G401.6 (cell line): ENCODE results near the gene RAB4B.
"Not testable (repeated sequence)": the region's sequence is repeated elsewhere in the genome, so short reads cannot be mapped to it uniquely, and the experiment has no call there.

Experiments used
- FAIRE-seq: peaks from 2 replicates; lab custom pipeline; 2012; peaks lifted over from hg19 to GRCh38; lab: Jason Lieb, UNC

RAB4B gene

DNA sequence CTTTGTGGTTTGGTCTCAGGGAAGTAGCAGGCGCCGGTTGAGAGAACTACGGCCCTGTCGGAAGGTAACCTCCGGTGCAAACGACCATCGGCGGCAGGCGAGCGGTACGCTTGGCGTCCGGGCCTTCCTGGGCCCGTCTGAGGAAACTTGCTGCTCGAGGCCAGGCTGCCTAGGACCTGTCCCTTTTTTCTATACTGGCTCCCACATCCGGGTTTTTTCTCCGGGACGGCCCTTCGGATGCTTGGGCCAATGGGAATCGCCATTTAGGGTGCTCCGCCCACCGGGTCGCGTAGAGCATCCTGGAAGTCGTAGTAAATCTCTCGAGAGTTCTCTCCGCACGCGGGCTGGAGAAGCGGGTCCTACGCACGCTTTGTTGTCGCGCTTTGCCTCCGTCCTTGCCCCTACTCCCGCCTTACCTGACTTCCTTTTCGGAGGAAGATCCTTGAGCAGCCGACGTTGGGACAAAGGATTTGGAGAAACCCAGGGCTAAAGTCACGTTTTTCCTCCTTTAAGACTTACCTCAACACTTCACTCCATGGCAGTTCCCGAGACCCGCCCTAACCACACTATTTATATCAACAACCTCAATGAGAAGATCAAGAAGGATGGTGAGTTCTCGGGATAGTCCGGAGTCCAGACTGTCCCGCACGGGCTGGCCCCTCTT is 27.0 kb upstream of the RAB4B start, which contains the start of gene SNRPA:
Gene SNRPA (plus strand): TSS at position 330 of the 664 bp plus-strand sequence. CDS start 206 bp downstream, at position 536.
- FAIRE-seq, result no peak

- no peak for FAIRE-seq
Observed at GRCh38 chr19:40752257-40752781, 25.7 kb upstream of the RAB4B start.

GRCh38 chr19:40754611-40755247 is 23.3 kb upstream of the RAB4B start:
- FAIRE-seq, result no peak

DNA sequence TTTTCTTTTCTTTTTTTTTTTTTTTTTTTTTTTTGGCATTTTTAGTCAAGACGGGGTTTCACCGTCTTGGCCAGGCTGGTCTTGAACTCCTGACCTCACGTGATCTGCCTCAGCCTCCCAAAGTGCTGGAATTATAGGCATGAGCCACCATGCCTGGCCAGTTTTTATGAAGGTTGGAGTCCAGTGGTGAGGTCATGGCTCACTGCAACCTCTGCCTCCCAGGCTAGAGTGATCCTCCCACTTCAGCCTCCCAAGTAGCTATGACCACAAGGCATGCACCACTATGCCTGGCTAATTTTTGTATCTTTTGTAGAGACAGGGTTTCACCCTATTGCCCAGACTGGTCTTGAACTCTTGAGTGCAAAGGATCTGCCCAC is 22.8 kb upstream of the RAB4B start:
- no peak for FAIRE-seq

DNA sequence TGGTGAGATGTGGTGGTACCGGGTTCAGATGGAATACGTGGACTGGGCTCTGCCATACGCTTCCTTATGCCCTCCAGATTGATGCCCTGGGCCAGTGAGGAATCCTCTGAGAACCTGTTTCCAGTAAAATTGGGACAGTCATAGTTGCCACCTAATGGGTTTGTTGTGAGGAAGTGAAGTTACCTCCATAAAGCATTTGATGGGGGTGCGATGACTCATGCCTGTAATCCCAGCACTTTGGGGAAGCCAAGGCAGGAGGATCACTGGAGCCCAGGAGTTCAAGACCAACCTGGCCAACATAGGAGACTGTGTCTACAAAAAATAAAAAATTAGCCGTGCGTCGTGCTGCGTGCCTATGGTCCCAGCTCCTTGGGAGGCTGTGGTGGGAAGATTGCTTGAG is 22.3 kb upstream of the RAB4B start:
- FAIRE-seq, result no peak

- FAIRE-seq, result no peak
Observed at GRCh38 chr19:40756502-40757110, 21.4 kb upstream of the RAB4B start.

DNA sequence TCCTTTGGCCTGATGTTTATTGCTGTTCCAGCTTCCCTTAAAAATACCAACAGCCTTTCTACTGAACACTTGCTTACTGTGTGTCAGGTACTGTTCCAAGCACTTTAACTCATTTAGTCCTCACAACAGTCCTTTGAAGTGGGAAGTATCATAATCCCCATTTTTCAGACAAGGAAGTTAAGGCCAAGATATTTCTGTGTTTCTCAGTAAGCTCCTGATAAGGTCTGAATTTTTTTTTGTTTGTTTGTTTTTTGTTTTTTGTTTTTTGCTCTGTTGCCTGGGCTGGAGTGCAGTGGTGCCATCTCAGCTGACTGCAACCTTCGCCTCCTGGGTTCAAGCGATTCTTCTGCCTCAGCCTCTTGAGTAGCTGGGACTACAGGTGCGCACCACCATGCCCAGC is 19.6 kb upstream of the RAB4B start:
- FAIRE-seq, result no peak

GRCh38 chr19:40759352-40759751 is 18.7 kb upstream of the RAB4B start:
- no peak for FAIRE-seq

GRCh38 chr19:40762754-40763470 is 15.1 kb upstream of the RAB4B start:
- FAIRE-seq, result no peak

GRCh38 chr19:40763526-40763925 is 14.5 kb upstream of the RAB4B start:
- no peak for FAIRE-seq

GRCh38 chr19:40763963-40764362 is 14.1 kb upstream of the RAB4B start:
- no peak for FAIRE-seq

DNA sequence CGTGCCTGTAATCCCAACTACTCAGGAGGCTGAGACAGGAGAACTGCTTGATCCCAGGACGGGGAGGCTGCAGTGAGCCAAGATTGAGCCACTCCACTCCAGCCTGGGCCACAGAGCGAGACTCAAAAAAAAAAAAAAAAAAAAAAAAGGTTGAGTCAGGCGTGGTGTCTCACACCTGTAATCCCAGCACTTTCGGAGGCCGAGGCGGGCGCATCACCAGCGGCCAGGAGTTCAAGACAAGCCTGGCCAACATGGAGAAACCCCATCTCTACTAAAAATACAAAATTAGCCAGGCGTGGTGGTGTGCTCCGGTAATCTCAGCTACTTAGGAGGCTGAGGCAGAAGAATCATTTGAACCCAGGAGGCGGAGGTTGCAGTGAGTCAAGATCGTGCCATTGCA is 11.7 kb upstream of the RAB4B start:
- FAIRE-seq, result not testable (repeated sequence)

DNA sequence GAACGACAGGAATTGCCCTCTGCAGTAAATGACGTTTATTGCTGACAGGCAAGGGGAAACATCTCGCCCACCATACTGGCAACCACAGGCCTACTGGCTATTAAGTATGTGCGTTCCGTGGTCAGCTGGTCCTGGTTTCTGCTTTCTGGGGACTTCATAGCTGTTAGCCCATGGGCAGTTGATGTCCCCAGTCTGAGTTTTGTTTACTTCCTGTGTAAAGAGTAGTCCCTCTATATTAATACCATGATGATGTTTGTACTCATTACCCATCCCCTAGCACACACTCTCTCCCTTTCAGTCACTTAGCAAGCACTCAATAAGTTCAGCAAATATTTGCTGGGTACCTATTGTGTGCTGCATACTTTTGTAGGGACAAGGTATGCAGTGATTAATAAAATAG is 9.2 kb upstream of the RAB4B start:
- FAIRE-seq, result no peak

GRCh38 chr19:40771101-40771862 is 6.8 kb upstream of the RAB4B start:
- FAIRE-seq, result not testable (repeated sequence)

DNA sequence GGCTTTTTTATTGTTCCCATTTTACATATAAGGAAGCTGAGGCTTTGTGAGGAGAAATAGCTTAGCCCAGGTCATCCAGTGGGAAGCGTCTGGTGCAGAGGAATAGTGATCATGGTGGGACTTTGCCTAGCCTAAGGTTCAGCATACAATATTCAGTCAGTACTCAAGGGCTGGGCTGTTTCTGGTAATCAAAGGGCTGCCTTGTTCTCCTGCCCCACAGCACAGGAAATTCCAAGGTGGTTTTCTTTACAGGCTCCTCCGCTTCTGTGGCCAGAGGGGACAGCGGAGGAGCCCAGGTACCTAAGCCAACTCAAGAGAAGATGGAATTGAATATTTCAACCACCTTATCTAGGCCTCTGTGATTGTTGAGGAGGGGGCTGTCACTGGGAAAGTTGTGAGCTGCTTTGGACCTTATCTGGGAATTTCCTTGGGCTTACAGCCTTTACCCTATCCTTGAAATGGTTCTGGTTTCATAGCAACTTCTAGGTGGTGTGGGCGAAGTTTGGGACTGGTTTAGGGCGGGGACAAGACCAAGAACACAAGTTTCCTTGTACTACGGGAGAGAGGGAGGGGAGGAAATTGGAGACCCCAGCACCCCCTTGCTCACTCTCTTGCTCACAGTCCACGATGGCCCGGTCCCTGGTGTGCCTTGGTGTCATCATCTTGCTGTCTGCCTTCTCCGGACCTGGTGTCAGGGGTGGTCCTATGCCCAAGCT is 3.0 kb upstream of the RAB4B start, which contains the start of gene MIA:
Gene MIA (plus strand): TSS at position 606 of the 716 bp plus-strand sequence. CDS start 22 bp downstream, at position 628.
- FAIRE-seq, result no peak

GRCh38 chr19:40775632-40776022 is 2.4 kb upstream of the RAB4B start:
- FAIRE-seq, result no peak

DNA sequence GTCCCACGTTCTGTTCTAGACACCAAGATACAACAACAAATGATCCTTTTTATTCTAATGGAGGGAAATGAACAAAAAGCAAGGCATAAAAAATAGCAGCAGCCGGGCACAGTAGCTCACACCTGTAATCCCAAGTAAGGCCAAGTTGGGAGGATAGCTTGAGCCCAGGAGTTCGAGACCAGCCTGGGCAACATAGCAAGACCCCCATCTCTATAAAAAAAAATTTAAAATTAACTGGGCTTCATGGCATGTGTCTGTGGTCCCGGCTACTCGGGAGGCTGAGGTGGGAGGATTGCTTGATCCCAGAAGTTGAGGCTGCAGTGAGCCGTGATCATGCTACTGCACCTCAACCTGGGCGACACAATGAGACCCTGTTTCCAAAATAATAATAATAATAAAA is 1.7 kb upstream of the RAB4B start:
- no peak for FAIRE-seq

GRCh38 chr19:40776932-40777644 is 959 bp upstream of the RAB4B start:
- no peak for FAIRE-seq

GRCh38 chr19:40777645-40777936 is 456 bp upstream of the RAB4B start:
- no peak for FAIRE-seq

DNA sequence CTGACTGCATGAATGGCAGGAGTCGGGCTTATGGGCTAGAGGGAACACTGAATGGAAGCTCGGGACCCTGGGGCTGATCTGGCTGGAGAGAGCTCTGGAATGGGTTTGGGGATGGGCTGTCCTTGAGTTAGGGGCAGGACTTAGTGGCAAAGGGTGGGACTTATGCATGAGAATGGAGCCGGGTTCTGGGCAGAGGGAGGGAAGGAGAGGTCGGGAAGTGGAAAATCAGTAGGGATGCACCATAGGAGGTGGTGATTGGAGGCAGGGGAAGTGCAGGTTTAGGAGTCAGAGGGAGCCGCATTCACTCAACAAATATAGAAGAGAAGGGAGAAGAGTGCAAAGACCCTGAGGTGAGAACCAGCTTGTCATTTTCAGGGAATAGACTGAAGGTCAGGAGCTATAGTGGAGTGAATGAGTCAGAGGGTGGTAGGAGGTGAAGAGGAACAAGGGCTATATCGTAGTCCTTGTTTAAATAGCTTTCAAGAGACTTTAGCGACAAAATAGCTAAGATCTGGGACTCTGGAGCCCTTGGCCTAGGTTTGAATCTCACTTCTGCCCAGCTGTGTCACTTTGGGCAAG is 748 bp downstream of the RAB4B start:
- FAIRE-seq, result no peak
